ENCODE measurements around the gene SORCS2. TPM values are rescaled to one million over a fixed set of nuclear protein-coding genes. Genes with fewer than 3 reads are reported as not detected.

The SORCS2 gene
- total RNA-seq, 4 donors from 2014 or later: 2.0 to 7.4 (median 3.6) TPM

GRCh38 chr4:7556558-7556957 is 364.2 kb downstream of the SORCS2 start:
- no peaks in the 10 kb centered on the region for H3K36me3 ChIP-seq
- no peak overlapping the region for H3K27ac ChIP-seq
- H3K4me3 ChIP-seq: no peak overlapping the region
- H3K4me1 ChIP-seq: no peaks in the 10 kb centered on the region
- ATAC-seq: no peak
- no peaks in the 10 kb centered on the region for H3K27me3 ChIP-seq
- TF ChIP-seq POLR2A (IDR thresholded peaks at IDR 0.05): no peak
- TF ChIP-seq, protein P1, sequence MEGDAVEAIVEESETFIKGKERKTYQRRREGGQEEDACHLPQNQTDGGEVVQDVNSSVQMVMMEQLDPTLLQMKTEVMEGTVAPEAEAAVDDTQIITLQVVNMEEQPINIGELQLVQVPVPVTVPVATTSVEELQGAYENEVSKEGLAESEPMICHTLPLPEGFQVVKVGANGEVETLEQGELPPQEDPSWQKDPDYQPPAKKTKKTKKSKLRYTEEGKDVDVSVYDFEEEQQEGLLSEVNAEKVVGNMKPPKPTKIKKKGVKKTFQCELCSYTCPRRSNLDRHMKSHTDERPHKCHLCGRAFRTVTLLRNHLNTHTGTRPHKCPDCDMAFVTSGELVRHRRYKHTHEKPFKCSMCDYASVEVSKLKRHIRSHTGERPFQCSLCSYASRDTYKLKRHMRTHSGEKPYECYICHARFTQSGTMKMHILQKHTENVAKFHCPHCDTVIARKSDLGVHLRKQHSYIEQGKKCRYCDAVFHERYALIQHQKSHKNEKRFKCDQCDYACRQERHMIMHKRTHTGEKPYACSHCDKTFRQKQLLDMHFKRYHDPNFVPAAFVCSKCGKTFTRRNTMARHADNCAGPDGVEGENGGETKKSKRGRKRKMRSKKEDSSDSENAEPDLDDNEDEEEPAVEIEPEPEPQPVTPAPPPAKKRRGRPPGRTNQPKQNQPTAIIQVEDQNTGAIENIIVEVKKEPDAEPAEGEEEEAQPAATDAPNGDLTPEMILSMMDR (IDR thresholded peaks at IDR 0.05): no peak
- TF ChIP-seq POLR2AphosphoS5 (IDR thresholded peaks at IDR 0.05): no peak
- no peak for TF ChIP-seq EP300 (IDR thresholded peaks at IDR 0.05)
- peaks cover 0 to 32% (median 0%) of the 10 kb centered on the region in 3 donors for H3K9me3 ChIP-seq

DNA sequence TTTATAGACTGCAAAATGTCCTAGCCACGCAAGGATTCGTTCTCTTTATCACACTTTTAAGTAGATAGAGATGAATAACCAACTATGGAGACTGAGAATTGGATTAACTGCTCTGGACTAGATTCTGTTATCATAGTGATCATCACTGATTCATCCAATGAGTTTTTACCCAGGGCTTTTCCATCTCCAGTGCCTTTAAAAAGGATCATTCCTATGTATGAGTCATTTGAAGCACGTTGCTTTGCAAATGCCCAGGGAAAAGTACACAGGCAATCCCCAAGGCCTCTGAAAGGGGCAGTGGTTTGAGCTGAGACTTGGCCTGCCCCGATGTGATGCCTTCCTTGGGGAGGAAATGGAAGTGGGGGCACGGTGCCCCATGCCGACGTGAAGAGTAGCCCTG is 365.1 kb downstream of the SORCS2 start:
- H3K9me3 ChIP-seq: peaks cover 0 to 27% (median 0%) of the 10 kb centered on the region in 3 donors
- WGBS, 2 donors (ENCODE audit: low coverage in 1 of 2): 49 to 76% methylated on average over 3 to 7 of the region's 7 CpGs
- no peaks in the 10 kb centered on the region for H3K36me3 ChIP-seq
- H3K4me3 ChIP-seq: no peak overlapping the region
- no peak for TF ChIP-seq EP300 (IDR thresholded peaks at IDR 0.05)
- TF ChIP-seq POLR2A (IDR thresholded peaks at IDR 0.05): no peak
- TF ChIP-seq, protein P1 (IDR thresholded peaks at IDR 0.05): no peak
- TF ChIP-seq POLR2AphosphoS5 (IDR thresholded peaks at IDR 0.05): no peak
- no peaks in the 10 kb centered on the region for H3K27me3 ChIP-seq
- H3K4me1 ChIP-seq: no peaks in the 10 kb centered on the region
- ATAC-seq: no peak
- no peak overlapping the region for H3K27ac ChIP-seq

DNA sequence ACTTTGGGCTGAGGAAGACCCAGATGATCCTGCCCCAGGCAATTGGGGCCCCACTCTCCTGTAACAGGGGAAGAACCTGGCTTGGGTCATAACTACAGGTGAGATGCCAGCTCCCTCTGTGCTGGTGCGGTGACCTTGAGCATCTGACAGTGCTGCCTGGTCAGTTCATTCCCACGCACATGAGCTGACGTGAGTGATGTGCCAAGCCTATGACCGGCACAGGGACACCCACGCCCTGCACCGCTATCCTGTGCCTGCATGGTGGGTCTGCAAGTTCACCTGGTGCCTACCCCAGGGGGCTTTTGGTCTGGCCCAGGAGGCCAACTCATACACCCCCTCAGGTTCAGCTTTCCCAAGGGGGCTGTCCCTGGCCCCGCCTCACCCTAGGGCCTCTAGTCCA is 366.1 kb downstream of the SORCS2 start:
- Histone ChIP-seq H3K27ac (no peak overlapping the region), H3K4me1 (no peaks in the 10 kb centered on the region), H3K36me3 (no peaks in the 10 kb centered on the region), H3K27me3 (no peaks in the 10 kb centered on the region), H3K9me3 (peaks cover 0 to 17% (median 0%) of the 10 kb centered on the region in 3 donors), H3K4me3 (no peak overlapping the region)
- no peak for ATAC-seq
- TF ChIP-seq POLR2AphosphoS5 (IDR thresholded peaks at IDR 0.05) (no peak), EP300 (IDR thresholded peaks at IDR 0.05) (no peak), POLR2A (IDR thresholded peaks at IDR 0.05) (no peak)
- TF ChIP-seq, protein P1 (IDR thresholded peaks at IDR 0.05): no peak
- WGBS, 2 donors (ENCODE audit: low coverage in 1 of 2): no CpG with 5 or more reads among the region's 7 CpGs

- 90% methylated on average over 2 of the region's 7 CpGs; no CpG with 5 or more reads in 1 of the 2 donors for WGBS, 2 donors (ENCODE audit: low coverage in 1 of 2)
- Histone ChIP-seq H3K9me3 (peaks cover 0 to 8% (median 0%) of the 10 kb centered on the region in 3 donors), H3K4me1 (no peaks in the 10 kb centered on the region), H3K36me3 (no peaks in the 10 kb centered on the region), H3K27ac (no peak overlapping the region), H3K27me3 (no peaks in the 10 kb centered on the region), H3K4me3 (no peak overlapping the region)
- TF ChIP-seq POLR2A (IDR thresholded peaks at IDR 0.05) (no peak), POLR2AphosphoS5 (IDR thresholded peaks at IDR 0.05) (no peak), EP300 (IDR thresholded peaks at IDR 0.05) (no peak)
- TF ChIP-seq, protein P1 (IDR thresholded peaks at IDR 0.05): no peak
- no peak for ATAC-seq
These were observed 367.0 kb downstream of the SORCS2 start for GRCh38 chr4:7559316-7559715.

DNA sequence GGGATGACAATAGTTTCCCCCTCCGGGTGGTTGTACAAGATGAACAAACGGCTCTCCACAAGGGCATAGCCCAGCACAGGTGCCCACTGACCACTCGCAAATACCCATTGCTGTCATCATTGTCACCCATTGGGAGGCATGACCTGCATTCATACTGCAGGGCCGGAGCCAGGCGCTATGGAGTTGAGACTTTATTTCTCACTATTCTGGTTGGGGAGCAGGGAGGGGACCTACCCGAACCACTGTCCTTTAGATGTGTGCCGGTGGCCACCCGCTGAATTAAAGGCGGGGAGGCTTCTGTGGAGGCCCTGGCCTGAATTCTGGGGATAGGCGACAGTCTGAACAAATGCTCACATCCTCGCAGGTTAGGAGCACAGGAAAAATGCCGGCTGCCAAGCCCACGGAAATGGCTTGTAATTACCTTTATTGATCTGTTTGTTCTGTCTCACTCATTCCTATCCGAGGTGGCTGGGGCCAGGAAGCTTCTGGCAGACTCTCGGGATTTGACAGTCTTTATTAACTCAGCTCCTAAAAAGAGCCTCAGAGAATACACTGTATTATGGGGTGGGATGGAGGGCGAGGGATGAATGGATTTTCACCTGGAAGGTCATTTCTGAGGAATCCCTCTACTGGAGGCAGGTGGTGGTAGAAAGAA is 367.5 kb downstream of the SORCS2 start:
- H3K27ac ChIP-seq: no peak overlapping the region
- TF ChIP-seq POLR2A (IDR thresholded peaks at IDR 0.05): no peak
- no peak for TF ChIP-seq POLR2AphosphoS5 (IDR thresholded peaks at IDR 0.05)
- no peaks in the 10 kb centered on the region for H3K27me3 ChIP-seq
- no peak overlapping the region for H3K4me3 ChIP-seq
- WGBS, 2 donors (ENCODE audit: low coverage in 1 of 2): 87 to 90% methylated on average over 5 to 10 of the region's 16 CpGs
- no peaks in the 10 kb centered on the region for H3K4me1 ChIP-seq
- peaks cover 0 to 4% (median 0%) of the 10 kb centered on the region in 3 donors for H3K9me3 ChIP-seq
- no peak for ATAC-seq
- no peaks in the 10 kb centered on the region for H3K36me3 ChIP-seq
